Glomerular visceral epithelial cell (primary cell): ENCODE results near the gene SLC38A9.
"Not testable (repeated sequence)": the region's sequence is repeated elsewhere in the genome, so short reads cannot be mapped to it uniquely, and the experiment has no call there.

Experiments used
- DNase-seq: peaks from one replicate; pipeline ENCODE4 v3.0.0-alpha.2; 2016; ENCODE audit errors: extremely low spot score

The SLC38A9 gene, protein sequence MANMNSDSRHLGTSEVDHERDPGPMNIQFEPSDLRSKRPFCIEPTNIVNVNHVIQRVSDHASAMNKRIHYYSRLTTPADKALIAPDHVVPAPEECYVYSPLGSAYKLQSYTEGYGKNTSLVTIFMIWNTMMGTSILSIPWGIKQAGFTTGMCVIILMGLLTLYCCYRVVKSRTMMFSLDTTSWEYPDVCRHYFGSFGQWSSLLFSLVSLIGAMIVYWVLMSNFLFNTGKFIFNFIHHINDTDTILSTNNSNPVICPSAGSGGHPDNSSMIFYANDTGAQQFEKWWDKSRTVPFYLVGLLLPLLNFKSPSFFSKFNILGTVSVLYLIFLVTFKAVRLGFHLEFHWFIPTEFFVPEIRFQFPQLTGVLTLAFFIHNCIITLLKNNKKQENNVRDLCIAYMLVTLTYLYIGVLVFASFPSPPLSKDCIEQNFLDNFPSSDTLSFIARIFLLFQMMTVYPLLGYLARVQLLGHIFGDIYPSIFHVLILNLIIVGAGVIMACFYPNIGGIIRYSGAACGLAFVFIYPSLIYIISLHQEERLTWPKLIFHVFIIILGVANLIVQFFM

DNA sequence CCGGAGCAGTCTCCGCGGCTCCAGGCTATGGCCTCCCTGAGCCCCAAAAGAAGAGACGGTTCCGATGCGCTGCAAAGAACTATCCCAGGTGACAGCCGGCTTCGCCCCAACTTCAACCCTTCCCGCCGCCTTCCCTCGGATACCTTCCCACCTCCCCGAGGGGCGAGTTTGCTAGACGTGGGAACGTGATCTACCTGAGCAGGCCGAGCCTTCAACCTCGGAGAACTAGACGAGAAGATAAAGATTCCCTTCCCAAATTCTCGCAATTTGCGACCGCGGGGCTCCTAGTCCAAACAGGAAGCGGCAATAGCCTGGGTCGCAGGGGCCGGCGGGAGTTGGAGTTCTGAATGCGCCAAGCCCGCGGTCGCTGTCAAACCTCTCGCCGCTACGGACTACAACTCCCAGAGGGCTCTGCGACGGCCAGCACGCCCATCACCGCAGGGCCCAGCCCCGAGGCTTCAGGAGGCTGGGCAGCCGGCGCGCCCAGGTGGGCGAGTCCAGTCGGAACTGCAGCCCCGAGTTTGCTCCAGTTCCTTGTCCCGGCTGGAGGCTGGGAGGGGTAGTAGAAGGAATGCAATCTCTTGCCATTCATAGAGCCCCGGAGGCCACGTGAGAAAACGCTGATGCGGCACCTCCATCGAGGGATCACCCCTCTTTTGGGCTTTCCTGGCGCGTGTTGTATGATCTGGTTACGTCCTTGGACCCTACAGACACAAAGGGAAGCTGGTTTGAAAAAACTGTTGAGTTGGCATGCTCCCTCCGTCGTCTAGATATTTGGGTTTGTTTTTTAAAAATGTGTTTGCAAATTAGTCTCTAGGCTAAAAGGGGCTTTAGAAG is at the start of gene SLC38A9:
SLC38A9 (minus strand) TSS at position 302 of the 837 bp plus-strand sequence. CDS start 14,366 bp downstream, outside the sequence.
- peak; percentile 96 for DNase-seq

DNA sequence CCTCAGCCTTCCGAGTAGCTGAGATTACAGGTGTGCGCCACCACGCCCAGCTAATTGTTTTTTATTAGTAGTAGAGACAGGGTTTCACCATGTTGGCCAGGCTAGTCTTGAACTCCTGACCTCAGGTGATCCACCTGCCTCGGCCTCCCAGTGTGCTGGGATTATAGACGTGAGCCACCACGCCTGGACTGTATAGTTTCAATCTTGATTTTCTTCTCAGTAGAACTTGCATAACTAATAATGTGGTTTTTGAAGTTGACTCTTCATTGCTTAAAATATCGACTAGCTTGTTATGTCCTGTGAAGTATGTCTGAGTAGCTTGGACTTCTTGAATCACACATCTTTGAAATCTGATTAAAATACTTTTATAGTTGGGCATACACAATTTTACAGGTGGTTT is 49.6 kb upstream of the SLC38A9 start:
- not testable (repeated sequence) for DNase-seq

GRCh38 chr5:55758714-55759113 is 46.6 kb upstream of the SLC38A9 start:
- DNase-seq: no peak

- DNase-seq: no peak
Measured at GRCh38 chr5:55758231-55758630, 46.1 kb upstream of the SLC38A9 start.

DNA sequence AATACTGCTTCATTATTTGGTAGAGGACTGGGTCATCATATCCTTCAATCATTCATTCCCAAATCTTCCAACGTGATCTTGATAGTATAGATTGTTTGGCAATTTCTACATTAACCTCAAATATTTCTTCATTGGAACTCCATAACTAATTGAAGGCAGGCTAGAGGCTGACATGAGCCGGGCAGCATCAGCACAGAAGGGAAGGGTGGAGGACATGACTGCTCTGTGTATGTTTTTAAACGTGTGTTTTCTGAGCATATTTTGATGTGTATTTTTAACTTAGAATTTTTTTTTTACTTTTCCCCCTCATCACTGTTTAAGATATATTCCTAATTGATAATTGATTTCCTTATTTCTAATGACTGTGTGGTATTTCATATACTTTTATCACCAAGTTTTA is 38.4 kb upstream of the SLC38A9 start:
- no peak for DNase-seq

GRCh38 chr5:55750063-55750462 is 37.9 kb upstream of the SLC38A9 start:
- DNase-seq: no peak

DNA sequence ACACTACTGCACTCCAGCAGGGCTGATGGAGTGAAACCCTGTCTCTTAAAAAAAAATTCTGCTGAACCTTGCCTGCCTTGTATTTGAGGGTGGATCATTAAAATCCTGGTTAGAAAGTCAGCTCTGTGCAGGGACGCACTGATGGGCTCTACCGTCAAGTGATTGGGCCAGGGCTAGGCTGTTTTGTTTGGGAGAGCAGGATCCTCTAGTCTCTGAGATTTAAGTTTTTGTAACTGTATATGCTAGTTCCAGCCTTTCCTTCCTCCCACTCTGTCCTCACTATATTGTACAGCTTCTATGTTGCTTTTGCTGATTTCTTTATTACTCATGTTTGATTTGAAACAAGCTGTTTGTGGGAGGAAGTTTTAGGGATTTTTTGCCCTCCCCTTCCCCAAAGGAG is 37.3 kb upstream of the SLC38A9 start:
- no peak for DNase-seq

DNA sequence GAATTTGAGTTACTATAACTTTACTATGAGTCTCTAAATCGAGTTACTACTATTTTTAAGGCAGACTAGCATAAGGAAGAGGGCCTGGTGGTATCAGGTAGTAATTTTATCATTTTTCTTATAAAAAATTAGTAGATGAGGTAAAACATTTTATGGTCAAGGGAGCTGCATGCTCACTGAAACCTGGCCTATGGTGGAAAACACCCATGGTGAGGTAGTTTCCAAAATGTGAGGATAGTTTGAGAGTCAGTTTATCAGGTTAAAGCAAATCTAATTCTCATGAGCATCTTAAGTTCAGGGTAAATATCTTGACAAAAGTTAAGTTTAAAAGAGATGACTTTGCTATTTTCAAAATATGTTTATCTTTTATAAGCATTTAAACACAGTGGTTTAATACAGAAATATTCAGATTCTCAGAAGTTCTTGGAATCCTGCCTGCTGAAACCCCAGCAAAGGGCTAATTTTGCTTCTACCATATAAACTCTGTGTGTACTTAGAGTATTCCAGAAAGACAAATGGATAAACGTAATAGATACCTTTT is 35.7 kb upstream of the SLC38A9 start:
- no peak for DNase-seq

- no peak for DNase-seq
Measured at GRCh38 chr5:55742778-55743177, 30.7 kb upstream of the SLC38A9 start.

GRCh38 chr5:55737793-55738192 is 25.7 kb upstream of the SLC38A9 start, which contains the start of gene DDX4:
DDX4 (plus strand) TSS chr5:55738061; CDS start chr5:55738964, 903 bp downstream.
- DNase-seq: no peak

GRCh38 chr5:55734658-55735057 is 22.5 kb upstream of the SLC38A9 start:
- DNase-seq: no peak

- no peak for DNase-seq
Measured at GRCh38 chr5:55732585-55732984, 20.5 kb upstream of the SLC38A9 start.

DNA sequence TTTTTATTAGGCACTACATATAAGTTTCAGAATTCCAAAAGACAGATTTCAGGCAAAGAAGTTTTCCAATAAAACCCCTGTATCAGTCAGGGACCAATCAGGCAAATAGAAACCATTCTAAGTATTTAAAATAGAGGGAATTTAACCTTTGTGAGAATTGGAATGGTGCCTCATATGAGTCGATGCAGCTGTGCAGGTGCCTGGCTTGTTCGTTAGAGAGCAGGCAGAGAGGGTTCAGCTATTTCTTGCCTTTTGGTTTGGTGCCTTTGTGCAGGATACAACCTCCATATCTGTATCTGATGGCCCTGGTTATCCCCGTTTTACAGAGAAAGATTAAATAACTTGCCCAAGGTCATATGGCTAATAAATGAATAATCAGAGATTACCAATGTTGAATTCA is 19.7 kb upstream of the SLC38A9 start:
- no peak for DNase-seq

DNA sequence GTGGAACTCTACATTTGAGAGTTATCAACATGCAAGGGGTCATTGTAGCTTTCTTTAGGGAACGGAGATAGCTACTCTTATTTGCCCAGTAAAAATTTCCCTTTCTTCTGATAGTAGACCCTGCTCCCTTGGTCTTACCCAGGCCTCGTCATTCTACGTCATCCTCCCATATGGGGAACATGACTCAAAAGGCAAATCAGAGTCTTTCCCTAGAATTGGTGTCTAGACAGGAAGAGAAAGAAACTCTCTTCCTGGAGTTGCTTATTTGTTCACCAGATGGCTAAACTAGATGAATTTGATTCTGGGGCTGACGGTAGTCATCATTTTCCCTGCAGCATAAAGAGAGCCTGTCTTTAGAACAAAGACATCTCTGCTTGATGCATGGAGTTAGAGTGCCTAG is 12.2 kb upstream of the SLC38A9 start:
- no peak for DNase-seq

DNA sequence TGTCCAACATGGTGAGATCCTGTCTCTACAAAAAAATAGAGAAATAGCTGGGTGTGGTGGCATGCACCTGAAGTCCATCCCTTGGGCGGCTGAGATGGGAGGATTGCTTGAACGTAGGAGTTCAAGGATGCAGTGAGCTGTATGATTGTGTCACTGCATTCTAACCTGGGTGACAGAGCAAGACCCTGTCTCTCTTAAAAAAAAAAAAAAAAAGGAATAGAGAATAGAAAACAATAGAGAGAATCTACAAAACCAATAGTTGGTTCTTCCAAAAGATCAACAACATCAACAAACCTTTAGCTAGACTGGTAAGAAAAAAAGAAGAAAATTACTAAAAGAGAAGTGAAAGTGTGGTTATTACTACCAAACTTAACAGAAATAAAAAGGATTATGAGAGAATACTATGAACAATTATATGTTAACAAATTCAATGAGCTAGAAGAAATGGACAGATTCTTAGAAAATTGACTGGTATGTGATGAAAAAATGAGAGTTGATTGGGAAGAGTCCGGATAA is 8.1 kb upstream of the SLC38A9 start:
- DNase-seq: no peak

- not testable (repeated sequence) for DNase-seq
Measured at GRCh38 chr5:55719026-55719425, 6.9 kb upstream of the SLC38A9 start.

- DNase-seq: no peak
Measured at GRCh38 chr5:55715519-55716078, 3.5 kb upstream of the SLC38A9 start.

DNA sequence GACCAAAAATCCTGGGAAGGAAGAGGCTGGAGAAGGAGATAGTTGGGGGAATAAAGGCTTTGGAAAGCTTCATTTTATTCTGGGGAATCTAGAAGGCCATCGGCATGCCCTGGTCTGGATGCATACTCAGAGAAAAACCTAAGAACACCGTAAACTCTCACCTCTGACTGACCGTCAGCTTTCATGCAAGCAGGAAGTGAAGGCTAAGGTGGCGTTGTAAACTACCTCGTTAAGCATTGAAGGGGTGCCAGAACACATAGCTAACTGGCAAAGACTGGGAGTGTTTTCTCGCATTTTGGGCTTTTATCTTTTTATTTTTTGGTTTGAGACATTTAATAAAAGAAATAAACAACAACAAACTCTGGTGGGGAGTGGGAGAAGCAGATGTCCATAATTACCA is 2.6 kb upstream of the SLC38A9 start:
- no peak for DNase-seq

DNA sequence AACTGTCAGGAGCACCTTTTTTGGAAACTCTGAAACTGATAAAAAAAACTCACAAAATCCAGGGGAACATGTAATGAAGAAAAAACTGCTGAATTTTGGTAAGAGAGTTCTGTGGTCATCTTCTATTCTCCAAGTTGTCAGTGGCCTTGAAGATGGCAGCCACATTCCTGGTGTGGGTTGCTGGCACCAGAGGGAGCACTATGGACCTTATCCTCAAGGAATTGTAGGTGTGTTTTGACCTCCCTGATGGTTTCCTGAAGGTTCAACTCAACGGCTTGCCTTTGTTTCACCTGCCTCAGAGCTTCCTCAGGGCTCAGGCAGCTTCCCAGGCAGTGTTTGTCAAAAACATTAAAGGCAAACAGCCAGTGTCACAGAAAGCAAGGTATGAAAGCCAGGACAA is 2.2 kb upstream of the SLC38A9 start:
- no peak for DNase-seq

DNA sequence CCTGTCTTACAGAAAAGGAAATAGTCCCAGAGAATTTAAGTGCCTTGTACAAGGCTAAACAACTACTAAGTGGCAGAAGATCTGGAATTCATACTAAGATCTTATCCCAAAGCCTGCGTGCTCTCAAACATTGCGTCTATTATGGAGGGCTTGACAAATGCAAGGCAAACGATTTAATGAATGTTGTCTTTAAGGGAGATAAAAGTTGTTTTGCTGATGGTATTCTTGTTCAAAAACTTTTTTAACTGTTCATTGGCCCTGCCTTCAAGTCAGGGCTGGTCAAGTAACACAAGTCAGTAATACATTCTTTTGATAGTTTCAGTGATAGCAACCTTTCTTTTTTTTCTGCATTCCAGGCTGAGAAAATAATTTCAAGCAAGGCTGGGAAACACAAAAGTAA is 1.7 kb upstream of the SLC38A9 start:
- no peak for DNase-seq

GRCh38 chr5:55711507-55712022 is 559 bp downstream of the SLC38A9 start:
- no peak for DNase-seq
